Heart right ventricle (tissue), 16 donors: ENCODE results near the gene VPS9D1. TPM values are rescaled to one million over a fixed set of nuclear protein-coding genes. Genes with fewer than 3 reads are reported as not detected.

Experiments used
- ATAC-seq, 8 donors: fragments of 200-7000 bp; cut with Tn5 transposase; one replicate each; pipeline ENCODE4 v1.9.1; 2020; ENCODE audit warnings: mild to moderate bottlenecking in 8 of 8, moderate library complexity in 8 of 8, moderate number of reproducible peaks in 1 of 8
- DNase-seq, 2 donors: peaks; one replicate each; pipeline ENCODE4 v3.0.0-alpha.2; 2020
- H3K27ac ChIP-seq, 10 donors: fragments of 200-600 bp; sonication (generic) in 2 of 10; one replicate each; pipeline versions ENCODE4 v1.5.0 to v1.8.0; 2020 to 2022; ENCODE audit warnings: mild to moderate bottlenecking in 3 of 10
- H3K27me3 ChIP-seq, 7 donors: fragments of 200-600 bp; one replicate each; pipeline ENCODE4 v1.8.0; 2021 to 2022; ENCODE audit warnings: mild to moderate bottlenecking in 2 of 7
- H3K36me3 ChIP-seq, 9 donors: fragments of 200-600 bp; sonication (generic) in 1 of 9; one replicate each; pipeline versions ENCODE4 v1.5.0 to v1.8.0; 2020 to 2022; ENCODE audit warnings: mild to moderate bottlenecking in 2 of 9
- H3K4me1 ChIP-seq, 9 donors: fragments of 200-600 bp; sonication (generic) in 1 of 9; one replicate each; pipeline versions ENCODE4 v1.5.0 to v1.8.0; 2020 to 2022; ENCODE audit warnings: mild to moderate bottlenecking in 4 of 9
- H3K4me3 ChIP-seq, 10 donors: fragments of 200-600 bp; sonication (generic) in 2 of 10; one replicate each; pipeline versions ENCODE4 v1.5.0 to v1.8.0; 2020 to 2022; ENCODE audit warnings: mild to moderate bottlenecking in 7 of 10, moderate library complexity in 2 of 10
- H3K9me3 ChIP-seq, 11 donors: fragments of 200-600 bp in 10 of 11; sonication (generic) in 2 of 11; one replicate each; pipeline versions ENCODE4 v1.5.0 to v1.8.0; 2013 to 2022; ENCODE audit warnings: mild to moderate bottlenecking in 2 of 11, control low read depth in 1 of 11, moderate library complexity in 1 of 11
- CTCF ChIP-seq, 9 donors: fragments of 200-600 bp; sonication (generic) in 2 of 9; IDR thresholded peaks; one replicate each; pipeline versions ENCODE4 v1.5.0 to v1.8.0; 2021 to 2022; ENCODE audit warnings: antibody characterized with exemption in 9 of 9, mild to moderate bottlenecking in 5 of 9, moderate library complexity in 1 of 9
- WGBS, 2 donors: extraction: QIAGEN DNeasy Blood & Tissue Kit; methylation state at CpG; one replicate each; pipeline ENCODE4 v1.1.7; 2013; ENCODE audit warnings: inconsistent platforms in 1 of 2; 5-methylcytosine and 5-hydroxymethylcytosine counted together
- intact Hi-C, 10 donors: fragments of 100-400 bp; cut with DNase I; formaldehyde crosslinking; loops; one replicate each; pipeline versions ENCODE4 v1.11.1 to v1.14.2; 2022
- polyA plus RNA-seq, 2 donors: library from polyadenylated mRNA; stranded (reverse); fragments of 200-250 nt; gene quantifications; one replicate each; pipeline ENCODE4 v1.2.3, GENCODE V29; 2013
- total RNA-seq, 10 donors: library from RNA; stranded (reverse); fragmentation: NEBNext Ultra II Directional in 3 of 10; extraction: Animal tissue kit (Norgen Biotek cat#: 25700) in 3 of 10; gene quantifications; one replicate each; pipeline versions ENCODE4 v1.2.1 to v1.2.4, GENCODE V29; 2021 to 2023
- donor health status: Arrhythmogenic right ventricular cardiomyopathy.
- donor health status: ischemic (EF 13 %, LVEDD 7.1; RV severe dilation, severe dysfunction).
- donor health status: healthy with polysubstance abuse.
- donor health status: DM: no; HTN: yes; CAD: no.
- donor health status: DM: no; HTN: no; CAD: no.
- donor health status: ischemic (EF 25% LVEDD 6.9; RV normal size, moderate dysfunction).
- donor health status: ischemic (EF 25% LVEDD 5.7; RV mildly dilated, moderate dysfunction).
- donor health status: healthy.
- donor health status: DM: yes; HTN: yes; CAD: no.
- donor health status: Ischemic cardiomyopathy.
- donor health status: ischemic (EF 35%, LVEDD 5.7; RV mildly dilated, moderate dysfunction).
- donor health status: nonischemic (EF 11% LVEDD 7.7; RV severe dilation, severe dysfunction).
- donor health status: DM: yes; HTN: yes; CAD: no.
- donor health status: PGD.
- donor health status: ischemic (EF 29% LVEDD 5.4; RV normal size, mild dysfunction).
- donor health status: nonischemic (EF 23%, LVEDD 6.1; RV moderate dilation, normal function).

Gene VPS9D1
- total and polyA plus RNA-seq, 12 donors: 7.0 to 41.0 (median 11.8) TPM

GRCh38 chr16:89697616-89698331, 22.9 kb downstream of the VPS9D1 start:
- ATAC-seq (no peak), DNase-seq (no peak)
- Histone ChIP-seq H3K36me3 (peaks cover 0 to 53% (median 7%) of the 10 kb centered on the region in 9 donors), H3K9me3 (no peaks in the 10 kb centered on the region), H3K27me3 (no peaks in the 10 kb centered on the region), H3K4me3 (no peak overlapping the region), H3K27ac (no peak overlapping the region), H3K4me1 (peaks cover 10 to 34% (median 26%) of the 10 kb centered on the region in 9 donors)
- WGBS, 2 donors: 89% methylated on average over 32 of the region's 32 CpGs
- intact Hi-C loops: no loop called here
- no peak for TF ChIP-seq CTCF (IDR thresholded peaks at IDR 0.05)

GRCh38 chr16:89697161-89697615, 23.5 kb downstream of the VPS9D1 start:
- Histone ChIP-seq H3K4me1 (peaks cover 10 to 32% (median 25%) of the 10 kb centered on the region in 9 donors), H3K4me3 (no peak overlapping the region), H3K9me3 (no peaks in the 10 kb centered on the region), H3K27ac (no peak overlapping the region), H3K27me3 (no peaks in the 10 kb centered on the region), H3K36me3 (peaks cover 0 to 59% (median 7%) of the 10 kb centered on the region in 9 donors)
- TF ChIP-seq CTCF (IDR thresholded peaks at IDR 0.05): no peak
- WGBS, 2 donors: 92 to 95% methylated on average over 19 of the region's 19 CpGs
- no peak for DNase-seq
- no peak for ATAC-seq
- intact Hi-C loops: no loop called here

- no peak for ATAC-seq
- Histone ChIP-seq H3K27ac (no peak overlapping the region), H3K27me3 (no peaks in the 10 kb centered on the region), H3K4me3 (no peak overlapping the region), H3K9me3 (no peaks in the 10 kb centered on the region), H3K36me3 (peaks cover 0 to 64% (median 8%) of the 10 kb centered on the region in 9 donors), H3K4me1 (peaks cover 10 to 27% (median 20%) of the 10 kb centered on the region in 9 donors)
- no peak for DNase-seq
- TF ChIP-seq CTCF (IDR thresholded peaks at IDR 0.05): no peak
- 77 to 80% methylated on average over 18 of the region's 18 CpGs for WGBS, 2 donors
- intact Hi-C loops: no loop called here
These were observed 24.0 kb downstream of the VPS9D1 start for GRCh38 chr16:89696670-89697128.

- 85 to 86% methylated on average over 25 of the region's 25 CpGs for WGBS, 2 donors
These were observed 24.6 kb downstream of the VPS9D1 start for GRCh38 chr16:89695875-89696669.

More at GRCh38 chr16:89695875-89696669, 24.6 kb downstream of the VPS9D1 start:
- peaks cover 9 to 25% (median 17%) of the 10 kb centered on the region in 9 donors for H3K4me1 ChIP-seq
- H3K27ac ChIP-seq: no peak overlapping the region
- no peak for TF ChIP-seq CTCF (IDR thresholded peaks at IDR 0.05)
- DNase-seq (no peak), ATAC-seq (no peak)
- intact Hi-C loops: no loop called here
- no peaks in the 10 kb centered on the region for H3K27me3 ChIP-seq
- H3K4me3 ChIP-seq: no peak overlapping the region
- no peaks in the 10 kb centered on the region for H3K9me3 ChIP-seq
- H3K36me3 ChIP-seq: peaks cover 0 to 70% (median 10%) of the 10 kb centered on the region in 9 donors
